ENCODE measurements around the gene DNAH17.

Gene DNAH17

DNA sequence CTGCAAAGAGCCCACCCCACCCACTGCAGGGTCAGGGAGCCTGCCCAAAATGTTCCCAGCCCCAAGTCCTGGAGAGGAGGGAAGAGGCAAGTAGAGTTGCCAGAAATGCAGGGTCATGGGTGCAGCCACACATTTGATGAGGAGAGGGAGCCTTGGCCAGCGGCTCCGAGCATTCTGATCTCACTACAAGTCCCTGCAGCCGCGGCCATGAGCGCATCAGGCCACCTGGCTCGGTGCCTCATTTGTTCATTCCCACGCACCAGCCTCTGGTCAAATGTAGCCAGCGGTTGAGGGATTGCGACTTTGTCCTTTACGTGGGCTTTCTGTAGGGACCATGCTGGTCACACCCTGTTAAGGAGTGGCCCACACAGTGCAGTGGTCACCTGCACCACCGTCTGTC is 150.1 kb downstream of the DNAH17 start:
- DNase-seq = peak; percentile 54

DNA sequence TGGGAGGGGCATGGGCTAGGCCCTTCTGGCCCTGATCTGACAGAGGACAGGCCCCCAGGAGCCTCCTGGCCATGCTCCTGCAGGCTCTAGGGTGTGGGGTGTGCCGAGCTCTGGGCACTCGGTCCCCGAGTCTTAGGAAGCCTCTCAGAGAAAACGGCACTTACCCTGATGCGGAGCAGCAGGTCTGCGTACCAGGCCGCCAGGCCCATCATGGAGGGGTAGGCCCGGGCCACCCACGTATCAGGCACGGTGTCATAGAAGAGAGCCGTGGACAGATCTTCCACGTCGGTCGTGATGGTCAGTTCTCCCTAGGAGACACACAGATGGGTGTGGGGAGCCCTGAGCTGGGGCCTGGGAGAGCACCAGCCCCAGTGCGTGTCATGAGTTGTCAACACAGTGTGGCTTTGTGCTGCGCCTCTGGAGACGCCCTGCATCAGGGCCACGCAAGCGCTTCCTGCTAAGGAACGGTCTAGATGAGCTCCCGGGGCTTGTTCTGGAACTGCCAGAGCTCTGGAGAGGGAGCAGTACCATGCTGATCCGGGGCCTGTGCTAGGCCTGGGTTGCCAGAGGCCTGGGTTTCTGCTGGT is 150.8 kb downstream of the DNAH17 start:
- DNase-seq = no peak

DNA sequence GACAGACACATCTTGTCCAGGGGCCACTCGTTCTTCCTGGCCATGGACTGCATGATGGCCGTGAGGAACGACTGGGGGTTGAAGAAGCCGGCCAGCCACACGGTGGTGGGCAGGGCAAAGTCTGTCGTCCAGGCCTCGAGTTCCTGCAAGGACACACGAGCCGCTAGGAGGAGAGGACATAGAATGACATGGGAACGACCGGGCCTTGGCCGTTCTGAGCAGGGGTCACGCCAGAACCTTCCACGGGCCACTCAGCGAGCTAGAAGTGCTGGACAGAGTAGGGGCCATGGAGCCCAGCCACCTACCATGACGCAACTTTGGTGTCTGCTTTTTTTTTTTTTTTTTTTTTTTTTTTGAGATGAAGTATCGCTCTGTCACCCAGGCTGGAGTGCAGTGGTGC is 151.8 kb downstream of the DNAH17 start:
- no peak for DNase-seq

DNA sequence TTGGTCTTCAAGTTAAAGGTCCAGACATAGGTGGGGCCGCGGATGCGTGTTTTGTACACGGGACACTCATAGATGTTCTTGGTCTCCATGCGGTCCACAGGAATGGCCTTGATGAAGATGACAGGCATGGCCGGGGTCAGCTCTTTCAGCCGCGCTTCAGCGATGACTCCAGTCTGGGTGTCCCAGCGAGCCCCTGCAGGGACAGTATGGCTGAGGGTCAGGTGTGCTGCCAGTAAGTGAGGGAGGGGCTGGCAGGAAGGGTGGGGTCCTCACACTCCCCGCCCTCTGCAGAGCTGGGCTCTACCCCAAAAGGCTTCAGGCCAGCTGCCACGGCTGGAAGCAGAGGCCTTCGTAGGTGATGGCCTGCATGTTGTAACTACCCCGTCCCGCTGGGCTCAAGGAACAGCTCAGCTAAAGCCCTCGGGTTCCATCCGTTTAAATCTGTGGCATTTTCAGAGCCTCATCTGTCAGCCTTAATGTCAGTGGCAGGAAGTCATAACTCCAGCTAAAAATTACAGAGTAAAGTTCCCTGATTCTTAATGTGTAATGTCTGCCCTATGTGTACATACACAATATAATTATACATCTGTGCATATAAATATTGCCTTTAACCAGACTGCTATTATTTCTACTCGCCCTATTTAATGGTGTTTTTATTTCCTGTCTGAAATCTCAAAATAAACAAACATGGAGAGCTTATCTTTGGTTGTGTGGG is 153.1 kb downstream of the DNAH17 start:
- no peak for DNase-seq

DNA sequence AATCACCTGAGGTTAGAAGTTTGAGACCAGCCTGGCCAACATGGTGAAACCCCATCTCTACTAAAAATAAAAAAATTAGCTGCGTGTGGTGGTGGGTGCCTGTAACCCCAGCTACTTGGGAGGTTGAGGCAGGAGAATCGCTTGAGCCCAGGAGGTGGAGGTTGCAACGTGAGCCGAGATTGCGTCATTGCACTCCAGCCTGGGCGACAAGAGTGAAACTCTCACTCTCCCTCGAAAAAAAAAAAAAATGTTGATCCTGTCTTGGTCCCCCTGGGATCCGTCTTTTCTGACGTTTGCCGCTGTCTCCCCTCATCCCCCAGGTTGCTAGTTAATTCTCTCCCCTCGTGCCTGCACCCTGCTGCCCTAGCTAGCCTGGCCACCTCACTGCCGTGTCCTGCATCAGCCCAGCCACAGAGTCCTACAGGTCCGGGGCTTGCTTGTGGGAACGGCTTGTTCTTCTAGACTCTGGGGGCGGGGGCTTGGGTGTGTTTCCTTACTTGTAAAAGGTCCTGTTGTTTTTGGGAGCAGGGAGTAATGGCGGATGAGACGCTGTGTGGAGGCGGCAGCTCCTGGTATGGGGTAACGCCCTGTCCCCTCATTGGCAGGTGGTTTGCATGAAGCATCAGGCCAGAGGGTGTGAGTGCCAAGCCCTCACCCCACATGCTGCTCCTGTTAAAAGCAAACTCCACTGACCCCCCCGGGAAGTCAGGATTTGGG is 154.2 kb downstream of the DNAH17 start:
- DNase-seq = peak; percentile 50

DNA sequence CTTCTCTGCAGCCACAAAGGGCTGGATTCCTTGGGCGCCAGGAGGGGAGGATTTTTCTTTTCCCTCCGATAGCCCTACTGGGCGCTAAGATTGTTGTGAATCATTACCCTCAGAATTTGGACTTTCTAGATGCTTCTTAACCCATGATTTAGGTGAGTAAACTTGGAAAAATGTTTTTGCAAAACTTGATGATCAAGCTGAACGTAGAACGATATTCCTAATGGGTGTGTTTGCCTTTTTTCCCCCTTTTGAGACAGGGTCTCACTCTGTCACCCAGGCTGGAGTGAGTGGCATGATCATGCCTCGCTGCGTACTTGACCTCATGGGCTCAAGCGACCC is 155.0 kb downstream of the DNAH17 start:
- DNase-seq = no peak

DNA sequence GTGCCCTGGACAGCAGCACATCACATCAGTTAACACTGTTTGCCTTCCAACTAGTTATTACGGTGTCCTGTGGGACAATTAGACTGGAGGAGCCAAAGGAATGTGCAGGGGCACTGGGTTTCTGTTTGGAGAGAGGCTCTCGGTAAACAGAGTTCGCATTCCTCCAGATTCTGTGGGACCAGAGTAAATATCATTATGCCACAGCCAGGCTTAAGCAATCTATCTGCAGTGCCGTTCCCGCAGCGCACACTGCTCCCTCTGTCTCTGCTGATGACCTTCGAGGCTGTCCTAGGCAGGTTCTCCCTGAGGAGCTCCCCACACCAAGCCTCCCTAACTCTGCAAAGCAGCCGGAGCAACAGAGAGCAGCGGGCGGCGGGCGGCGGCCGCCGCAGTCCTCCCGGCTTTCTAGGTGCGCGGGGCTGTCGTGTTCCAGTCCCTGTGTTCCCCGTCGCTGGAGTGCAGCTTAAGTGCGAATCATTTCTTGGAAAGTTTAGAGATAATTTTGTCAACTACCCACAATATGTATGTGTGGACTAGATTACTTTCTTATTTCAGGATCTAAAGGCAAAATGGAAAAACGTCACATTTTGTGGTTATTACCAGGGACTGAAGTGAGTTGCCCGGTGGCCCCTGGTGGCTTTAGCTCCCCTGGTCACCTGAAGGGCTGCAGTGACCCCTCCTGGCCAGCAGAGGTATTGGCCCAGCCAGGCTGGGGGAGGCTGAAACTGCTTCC is 155.5 kb downstream of the DNAH17 start:
- peak; percentile 94 for DNase-seq

DNA sequence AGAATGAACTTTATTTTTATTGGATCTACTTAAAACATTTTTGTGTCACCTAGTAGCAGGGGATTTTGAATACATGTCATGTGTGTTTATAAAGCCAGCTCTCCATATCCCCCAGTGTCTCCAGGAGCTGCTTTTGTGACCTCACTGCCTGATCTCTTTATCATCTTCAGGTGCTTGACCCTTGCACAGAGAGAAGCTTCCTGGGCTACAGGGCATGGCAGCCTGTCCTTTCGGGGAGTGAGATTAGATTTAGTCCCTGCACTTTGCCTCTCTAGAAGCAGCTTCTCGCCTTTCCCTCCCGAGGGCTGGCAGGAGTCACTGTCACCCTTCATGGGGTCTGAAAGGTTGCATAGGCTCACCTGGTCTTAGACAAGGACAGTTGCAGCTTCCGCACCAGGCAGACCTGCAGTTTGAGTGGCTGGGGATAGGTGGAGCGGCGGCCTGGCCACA is 156.1 kb downstream of the DNAH17 start:
- no peak for DNase-seq

DNA sequence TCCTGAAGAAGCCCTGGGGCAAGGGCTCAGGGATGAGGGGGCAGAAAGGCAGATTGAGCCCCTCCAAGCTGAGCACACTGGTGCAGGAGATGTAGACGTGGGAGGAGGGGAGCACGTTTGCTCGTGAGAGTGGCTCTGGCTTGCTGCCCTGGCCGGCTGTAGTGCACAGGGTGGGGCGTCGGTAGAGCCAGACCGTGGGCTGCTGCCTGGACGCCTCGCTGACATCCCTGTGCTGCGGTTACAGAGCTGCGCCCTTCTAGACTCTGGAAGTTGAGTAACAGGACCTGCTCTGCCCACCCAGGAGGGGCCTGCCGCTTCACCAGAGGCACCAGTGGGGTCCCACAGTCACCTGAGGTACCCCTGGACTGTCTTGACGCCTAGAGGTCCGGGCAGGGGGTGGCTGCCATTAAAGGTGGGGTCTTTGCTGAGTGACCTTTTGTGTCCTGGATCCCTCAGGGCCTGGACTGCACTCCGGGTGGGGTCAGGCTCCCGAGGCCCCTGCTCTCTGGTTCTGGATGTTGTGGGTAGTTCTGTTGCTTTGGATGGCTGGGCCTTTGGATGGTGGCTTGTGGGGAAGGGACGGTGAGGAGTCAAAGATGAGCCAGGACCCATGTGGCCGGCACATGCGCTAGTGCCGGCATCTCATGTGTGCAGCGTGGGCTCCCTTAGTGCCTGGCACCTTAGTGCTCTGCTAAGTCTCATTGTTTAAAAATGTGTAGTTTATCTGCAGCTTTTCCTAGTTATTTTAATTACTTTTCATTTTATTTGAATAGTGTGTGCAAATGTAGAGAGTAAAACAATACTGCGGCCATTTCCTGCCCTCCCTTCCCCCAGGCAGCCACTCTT is 157.0 kb downstream of the DNAH17 start:
- no peak for DNase-seq

DNA sequence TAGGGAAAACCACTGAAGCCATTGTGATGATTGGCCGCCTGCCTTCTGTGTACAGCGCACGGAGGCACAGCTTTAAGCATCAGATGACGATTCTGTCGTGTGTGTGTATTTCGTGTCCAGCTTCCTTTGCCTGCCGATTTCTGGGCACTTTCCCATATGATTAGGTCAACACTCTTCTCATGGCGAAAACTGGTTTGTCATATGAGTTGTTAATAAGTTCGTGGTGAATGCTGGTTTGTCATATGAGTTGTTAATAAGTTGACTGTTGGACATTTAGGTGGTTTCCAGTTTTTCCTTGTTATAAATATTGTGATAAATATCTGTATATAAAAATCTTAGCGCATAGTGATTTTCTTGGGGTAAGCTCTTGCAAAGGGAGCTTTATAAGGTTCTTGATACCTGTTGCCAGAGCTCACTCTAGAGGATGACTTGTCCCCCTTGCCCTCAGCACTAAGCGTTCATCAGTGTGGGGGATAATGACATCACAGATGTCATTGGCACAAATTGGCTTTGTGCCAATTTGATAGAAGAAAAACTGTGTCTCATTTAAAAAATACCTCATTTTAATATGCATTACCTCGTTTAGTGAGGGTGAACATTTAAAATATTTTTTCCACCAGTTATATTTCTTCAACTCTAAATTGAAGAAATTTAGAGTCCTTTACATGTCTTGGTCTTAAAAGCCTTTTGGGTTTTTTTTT is 158.7 kb downstream of the DNAH17 start:
- DNase-seq = no peak

DNA sequence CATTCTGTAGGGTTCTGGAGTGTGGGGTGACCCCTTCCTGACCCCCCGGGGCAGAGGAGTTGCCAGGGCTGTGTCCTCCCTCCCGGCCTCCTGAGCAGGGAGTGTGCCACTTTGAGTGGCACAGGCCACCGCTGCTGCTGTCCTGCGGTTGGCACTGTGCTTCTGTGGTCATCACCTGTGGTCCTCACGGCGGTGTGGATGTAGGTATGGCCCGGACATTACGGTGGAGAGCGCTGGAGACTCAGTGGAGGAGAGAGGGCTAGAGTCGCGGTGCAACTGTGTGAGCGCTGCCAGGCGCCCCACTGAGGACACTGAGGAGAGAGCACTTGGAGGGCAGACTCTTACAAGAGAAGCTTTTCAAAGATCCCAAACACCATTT is 159.7 kb downstream of the DNAH17 start:
- DNase-seq = no peak

DNA sequence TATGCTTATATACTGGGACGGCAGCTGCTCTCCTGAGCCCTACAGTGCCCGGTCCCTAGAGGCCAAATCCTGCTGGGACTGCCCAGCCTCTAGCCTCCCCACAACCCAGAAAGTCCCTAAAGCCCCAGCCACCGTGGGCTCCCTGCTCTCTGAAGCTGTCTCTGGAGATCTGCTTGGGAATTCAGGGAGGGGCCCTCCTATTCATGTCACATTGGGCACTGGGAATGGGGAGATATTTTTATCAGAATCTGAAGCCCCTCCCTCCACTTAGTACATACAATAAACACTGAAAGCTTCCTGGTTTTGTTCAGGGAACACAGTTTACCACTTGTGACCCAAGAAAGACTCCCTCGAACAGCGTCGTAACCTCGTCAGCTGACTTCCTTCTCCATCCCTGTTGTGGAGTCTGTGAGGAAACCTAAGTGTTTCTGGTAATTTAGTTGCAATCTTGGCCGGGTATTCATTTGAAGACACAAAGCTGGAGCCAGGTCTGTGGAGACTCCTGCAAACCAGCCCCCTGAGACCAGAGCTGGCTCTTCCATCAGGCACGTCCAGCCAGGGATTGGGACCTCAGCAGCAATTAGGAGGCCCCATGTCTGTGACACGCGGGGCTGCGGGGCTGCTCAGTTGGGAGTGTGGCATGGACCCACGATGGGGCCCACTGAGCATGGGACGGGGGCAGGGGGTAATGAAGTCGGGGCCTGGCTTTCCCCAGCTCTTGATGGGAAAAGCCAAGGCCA is 160.2 kb downstream of the DNAH17 start:
- DNase-seq = no peak

DNA sequence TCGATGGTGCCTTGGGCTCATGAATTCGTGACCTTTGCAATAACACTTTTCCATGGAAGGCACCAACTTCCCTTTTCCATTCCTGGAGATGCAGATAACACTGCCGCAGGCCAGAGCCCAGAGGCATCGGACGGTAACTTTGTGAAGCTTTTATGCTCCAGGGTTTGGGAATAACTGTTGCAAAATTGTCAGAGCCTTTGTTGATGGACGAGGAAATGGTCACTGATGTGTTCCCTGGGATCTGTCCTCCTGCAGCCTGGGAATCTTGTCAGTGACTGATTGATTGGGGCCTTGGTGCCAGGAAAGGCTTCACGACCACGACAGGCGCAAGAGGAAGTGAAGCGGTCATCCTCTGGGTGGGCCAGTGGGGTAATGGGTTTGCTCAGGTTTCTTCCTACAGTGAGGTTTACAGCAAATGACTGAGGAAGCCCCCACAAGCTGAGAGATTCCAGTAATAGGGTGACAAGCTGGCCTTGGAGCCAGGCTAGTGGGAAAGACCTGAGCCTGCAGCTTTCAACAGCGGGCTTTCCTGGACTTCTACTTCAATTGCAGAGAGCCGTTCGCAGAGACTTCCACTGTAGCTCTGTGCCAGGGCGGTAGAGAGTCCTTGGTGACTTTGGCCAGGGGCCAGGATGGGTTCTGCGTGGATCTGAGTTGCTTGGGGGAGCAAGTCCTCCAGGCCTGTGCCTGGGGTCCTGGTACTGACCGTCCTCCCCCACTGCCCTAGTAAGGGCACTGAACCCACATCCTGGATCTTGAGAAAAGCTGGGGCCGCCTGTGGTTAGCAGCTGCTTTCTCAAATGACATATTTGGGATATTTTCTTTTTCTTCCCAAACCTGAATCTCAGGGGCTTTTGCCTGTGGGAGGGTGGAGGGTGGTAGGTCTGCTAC is 161.1 kb downstream of the DNAH17 start:
- DNase-seq = peak; percentile 71

DNA sequence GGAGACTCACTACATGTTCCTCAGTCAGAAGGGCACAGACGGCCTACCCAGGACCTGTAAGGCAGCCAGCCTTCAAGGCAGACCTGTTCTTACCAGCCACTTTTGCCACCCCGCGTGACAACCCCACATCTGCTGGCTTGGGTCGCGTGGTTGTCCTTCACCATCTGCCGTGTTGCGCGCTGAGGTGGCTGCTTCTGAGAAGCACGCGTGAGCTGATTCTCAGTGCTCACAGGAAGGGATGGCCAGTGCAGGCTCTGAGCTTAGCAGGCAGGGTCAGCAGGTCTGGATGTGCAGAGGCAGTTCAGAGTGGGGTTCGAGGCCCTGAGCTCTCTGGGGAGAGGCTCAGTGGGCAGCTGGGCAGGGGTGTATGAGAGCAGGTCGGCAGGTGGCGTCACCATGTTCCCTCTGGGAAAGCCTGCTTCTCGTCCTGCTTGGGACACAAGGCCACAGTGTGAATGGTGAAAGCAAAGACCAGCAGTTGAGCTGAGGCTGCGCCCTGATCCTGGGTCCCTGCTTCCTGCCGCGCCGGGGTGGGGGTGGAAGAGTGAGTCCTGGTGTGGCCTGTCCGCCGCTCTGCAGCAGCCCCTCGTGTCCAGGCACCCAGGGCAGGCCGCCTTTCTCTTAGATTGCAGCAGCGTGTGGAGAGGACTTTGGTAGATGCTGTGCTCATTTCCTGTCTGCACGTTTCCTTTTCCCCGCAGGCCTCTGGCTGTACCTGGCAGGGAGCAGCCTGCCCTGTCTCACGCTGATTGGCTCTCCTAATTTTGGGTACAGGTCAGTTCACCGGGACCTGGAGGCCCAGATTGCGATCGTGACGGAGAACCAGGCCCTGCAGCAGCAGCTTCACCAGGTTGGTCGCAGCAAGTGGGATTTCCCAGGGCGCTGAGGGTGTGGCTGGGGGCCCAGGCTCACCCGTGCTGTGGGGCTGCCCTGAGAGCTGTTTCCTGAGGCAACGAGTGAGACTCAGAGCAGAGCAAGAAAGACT is 162.7 kb downstream of the DNAH17 start:
- peak; percentile 59 for DNase-seq

DNA sequence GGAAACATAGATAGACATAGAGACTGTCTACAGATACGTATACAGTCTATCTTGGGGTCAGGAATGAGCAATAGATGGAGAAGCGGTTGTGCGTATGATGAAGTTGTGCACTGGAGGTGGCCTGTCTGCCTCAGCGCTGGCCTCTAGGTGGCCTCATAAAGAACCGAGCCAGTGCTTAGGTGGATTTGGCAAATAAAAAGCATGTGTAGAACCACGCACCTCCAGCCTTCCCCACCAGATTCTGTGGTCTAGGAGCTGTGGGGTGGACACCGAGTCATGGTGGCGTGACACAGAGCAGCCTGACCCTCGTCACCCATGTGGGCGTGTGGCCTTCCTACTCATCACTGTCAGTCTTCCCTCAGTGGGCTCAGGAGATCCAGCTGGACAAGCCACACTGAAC is 164.8 kb downstream of the DNAH17 start:
- DNase-seq = peak; percentile 70

DNA sequence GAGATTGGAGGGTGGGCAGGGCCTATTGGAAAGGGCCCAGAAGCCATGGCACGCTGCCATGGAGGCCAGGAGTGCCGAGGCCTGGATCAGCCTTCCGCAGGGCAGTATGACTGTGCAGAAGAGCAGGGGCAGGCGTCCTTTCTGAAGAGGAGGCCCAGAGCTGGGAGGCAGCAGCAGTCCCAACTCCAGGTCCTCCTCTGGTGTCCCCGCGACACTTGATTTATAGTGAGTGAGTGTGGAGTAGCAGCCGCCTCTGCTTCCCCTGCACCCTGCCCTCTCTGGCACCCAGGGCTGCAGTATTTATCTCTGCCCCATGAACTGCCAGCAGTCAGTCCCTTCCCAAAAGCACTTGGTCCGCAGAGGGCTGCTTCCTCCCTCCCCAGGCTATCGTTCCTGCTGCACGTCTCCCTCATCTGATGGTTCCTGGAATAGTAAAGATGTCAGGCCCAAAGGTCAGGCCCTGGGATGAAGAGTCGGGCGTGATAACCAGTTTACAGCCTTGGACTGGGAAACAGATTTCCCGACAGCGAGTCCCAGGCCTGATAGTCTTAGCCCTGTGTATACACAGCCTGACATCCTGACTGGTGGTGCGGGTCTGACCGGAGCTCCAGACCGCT is 165.8 kb downstream of the DNAH17 start:
- peak; percentile 79 for DNase-seq

DNA sequence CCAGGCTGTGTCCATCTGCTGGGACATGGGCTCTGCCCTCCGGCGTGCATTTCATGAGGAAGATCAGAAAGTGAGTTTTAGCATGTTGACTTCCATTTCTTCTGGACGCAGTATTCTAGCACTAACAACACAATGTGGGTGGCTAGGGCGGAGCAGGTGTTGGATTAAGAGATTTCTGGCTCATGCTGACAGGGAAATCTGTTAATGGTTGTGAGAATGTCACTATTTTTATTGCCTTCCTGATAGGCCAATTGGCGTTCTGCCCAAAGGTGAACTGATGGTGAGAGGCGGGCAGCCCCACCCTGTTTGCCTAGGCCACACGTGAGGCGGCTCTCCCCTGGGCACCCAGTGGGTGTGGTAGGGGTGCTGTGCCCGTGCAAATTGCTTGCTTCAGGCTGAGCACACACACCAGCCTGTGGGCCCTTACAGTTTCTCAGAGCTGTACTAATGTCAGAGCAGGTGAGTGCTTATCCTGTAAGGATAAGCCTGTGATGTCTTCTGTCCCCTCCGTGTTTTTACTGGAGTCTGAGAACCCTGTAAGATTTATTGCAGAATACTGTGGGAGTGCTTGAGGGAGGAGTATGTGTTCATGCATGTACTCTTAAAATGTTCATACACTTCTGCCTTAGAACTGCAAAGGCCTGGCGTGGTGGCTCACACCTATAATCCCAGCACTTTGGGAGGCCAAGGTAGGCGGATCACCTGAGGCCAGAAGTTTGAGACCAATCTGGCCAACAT is 167.8 kb downstream of the DNAH17 start:
- no peak for DNase-seq
